Measurements from ENCODE around the gene C6.

- TF ChIP-seq CTCF (IDR thresholded peaks at IDR 0.05) (no peak), EZH2 (IDR thresholded peaks at IDR 0.05; ENCODE audit: borderline replicate concordance, insufficient read depth, low read depth, low read length, poor library complexity, severe bottlenecking) (no peak)
Measured at GRCh38 chr5:41256400-41256799, 43.1 kb upstream of the C6 start.
